ENCODE data around the gene LONP2.

LONP2 gene

DNA sequence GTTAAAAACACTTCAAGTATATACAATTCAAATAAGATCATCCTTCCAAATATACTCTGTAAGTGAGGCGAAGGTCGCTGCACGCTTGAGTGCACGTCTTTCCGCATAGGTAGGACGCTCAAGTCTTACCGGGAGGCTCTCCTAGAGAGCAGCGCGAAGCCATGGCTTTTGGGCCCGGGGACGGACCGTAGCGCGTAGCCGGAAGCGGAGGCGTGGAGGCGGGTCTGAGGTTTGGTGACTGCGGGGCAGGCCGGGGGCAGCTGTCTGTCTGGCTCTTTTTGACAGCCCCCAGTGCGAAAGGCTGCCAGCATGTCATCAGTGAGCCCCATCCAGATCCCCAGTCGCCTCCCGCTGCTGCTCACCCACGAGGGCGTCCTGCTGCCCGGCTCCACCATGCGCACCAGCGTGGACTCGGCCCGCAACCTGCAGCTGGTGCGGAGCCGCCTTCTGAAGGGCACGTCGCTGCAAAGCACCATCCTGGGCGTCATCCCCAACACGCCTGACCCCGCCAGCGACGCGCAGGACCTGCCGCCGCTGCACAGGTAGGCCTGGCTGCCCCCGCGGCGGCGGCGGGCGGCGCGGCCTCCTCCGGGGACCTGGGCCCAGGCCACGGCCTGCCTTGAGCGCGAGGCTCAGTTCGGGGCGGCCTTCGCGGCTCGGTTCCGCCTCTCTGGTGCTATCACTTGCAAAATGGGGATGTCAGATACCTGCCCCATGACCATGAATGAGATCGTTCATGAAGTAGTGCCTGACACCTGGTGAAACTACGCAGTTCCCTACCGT, at the start of gene LONP2:
Gene LONP2 (plus strand): TSS at position 221 of the 783 bp plus-strand sequence. CDS start 89 bp downstream, at position 310.
- peak; percentile 87 for DNase-seq (ENCODE audit: low read depth)

DNA sequence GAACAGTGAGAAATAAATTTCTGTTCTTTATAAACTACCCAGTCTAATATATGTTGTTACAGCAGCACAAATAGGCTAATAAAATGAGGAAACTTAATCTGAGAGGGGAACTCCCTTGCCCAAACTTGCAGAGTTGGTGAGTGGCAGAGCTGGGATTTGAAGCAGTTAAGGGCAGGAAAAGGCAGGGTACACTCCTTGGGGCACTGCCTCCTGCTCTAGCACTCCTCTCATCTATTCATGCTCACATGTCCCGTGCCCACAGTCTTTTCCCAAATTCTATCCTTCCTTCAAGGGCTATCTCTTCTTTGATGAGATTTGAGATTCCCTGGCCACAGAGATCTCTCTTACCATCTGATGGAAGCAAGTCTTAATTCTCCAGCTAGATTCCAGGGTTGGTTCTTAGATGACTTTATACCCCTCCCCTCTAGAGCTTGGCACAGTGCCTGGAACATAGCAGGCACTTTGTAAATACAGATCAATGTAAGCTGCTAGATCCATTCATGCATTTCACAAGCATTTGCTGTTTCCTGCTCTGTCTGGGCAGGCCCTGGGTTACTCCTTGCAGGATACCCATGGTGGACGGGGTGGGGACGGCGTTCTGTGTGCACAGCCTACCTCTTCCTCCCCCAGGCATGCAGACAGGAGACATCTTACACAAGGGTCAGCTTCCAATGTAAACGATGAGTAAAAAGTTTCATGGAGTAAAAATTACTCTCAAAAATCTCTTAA, 49.1 kb upstream of the LONP2 start:
- peak; percentile 6 for DNase-seq (ENCODE audit: low read depth)

GRCh38 chr16:48197294-48197693, 46.8 kb upstream of the LONP2 start:
- no peak for DNase-seq (ENCODE audit: low read depth)

DNA sequence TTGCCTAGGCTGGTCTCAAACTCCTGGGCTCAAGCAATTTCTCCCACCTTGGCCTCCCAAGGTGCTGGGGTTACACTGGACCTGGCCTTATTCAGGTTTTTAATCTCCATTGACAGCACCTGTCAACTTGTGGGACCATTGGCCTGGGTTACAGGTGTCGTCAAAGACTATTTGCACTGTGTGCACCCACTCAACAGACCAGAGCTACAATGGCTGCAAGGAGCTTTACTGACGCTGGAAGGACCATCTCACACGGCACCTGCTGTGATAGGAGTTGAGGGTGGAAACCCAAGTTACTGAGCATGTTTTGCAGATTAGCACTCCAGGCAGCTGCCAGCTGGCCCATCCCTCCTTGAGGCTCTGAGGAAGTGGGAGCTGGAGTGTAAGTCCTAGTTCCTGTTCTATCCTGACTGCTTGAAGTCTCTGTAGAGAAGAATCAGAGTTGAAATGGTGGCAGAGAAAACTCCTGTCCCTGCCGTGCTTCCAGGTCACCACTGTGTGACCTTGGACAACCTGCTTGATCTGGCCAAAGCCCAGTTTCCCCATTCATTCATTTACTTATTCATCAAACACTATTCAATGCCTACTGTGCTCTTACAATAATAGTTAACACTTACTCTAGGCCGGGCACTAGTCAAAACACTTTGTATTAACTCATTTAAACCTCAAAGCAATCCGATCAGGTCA, 42.4 kb upstream of the LONP2 start:
- no peak for DNase-seq (ENCODE audit: low read depth)

GRCh38 chr16:48203974-48204824, 39.9 kb upstream of the LONP2 start:
- DNase-seq (ENCODE audit: low read depth) = no peak

- no peak for DNase-seq (ENCODE audit: low read depth)
Observed at GRCh38 chr16:48204825-48205151, 39.3 kb upstream of the LONP2 start.

- peak; percentile 7 for DNase-seq (ENCODE audit: low read depth)
Observed at GRCh38 chr16:48206594-48207242, 37.4 kb upstream of the LONP2 start.

- DNase-seq (ENCODE audit: low read depth) = no peak
Observed at GRCh38 chr16:48210747-48211146, 33.4 kb upstream of the LONP2 start.

- DNase-seq (ENCODE audit: low read depth) = no peak
Observed at GRCh38 chr16:48212033-48212432, 32.1 kb upstream of the LONP2 start.

DNA sequence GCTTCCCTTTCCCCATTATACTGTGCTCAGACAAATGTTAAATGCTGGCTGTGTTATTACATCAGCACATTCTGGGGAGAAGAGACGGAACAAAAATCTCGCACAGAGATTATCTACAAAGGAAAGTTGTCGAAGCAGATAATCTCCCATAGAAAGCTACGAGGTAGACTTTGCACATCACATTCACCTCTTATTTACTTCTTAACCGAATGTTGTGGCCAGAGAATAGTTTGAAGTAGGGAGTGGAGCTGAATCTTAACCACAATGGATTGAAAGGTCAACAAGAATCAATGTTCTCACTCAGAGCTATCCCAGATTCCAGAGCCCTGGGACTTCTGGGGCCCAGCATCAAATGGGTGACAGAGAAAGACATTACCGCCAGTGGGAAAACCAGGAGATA, 28.4 kb upstream of the LONP2 start:
- no peak for DNase-seq (ENCODE audit: low read depth)

- DNase-seq (ENCODE audit: low read depth) = no peak
Observed at GRCh38 chr16:48217708-48218107, 26.4 kb upstream of the LONP2 start.

GRCh38 chr16:48218473-48218872, 25.6 kb upstream of the LONP2 start:
- DNase-seq (ENCODE audit: low read depth) = no peak

DNA sequence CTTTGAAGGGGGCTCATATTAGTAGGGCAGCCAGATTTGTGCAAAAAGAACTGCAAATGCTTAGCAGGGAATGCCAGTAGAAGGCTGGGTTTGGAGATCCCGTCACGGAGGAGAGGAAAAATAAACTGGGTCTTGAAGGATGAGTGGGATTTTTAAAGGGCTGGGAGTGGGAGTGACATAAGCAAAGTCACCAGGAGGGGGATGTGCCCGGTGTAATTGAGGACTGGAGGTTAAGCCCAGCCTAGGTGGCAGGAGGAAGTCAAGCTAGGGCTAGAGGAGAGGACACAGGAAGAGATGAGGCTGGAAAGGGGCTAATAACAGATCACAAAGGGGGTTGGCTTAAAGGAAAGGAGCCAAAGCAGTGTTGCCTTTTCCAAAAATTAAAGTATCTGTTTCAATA, 23.2 kb upstream of the LONP2 start:
- DNase-seq (ENCODE audit: low read depth) = no peak

- DNase-seq (ENCODE audit: low read depth) = no peak
Observed at GRCh38 chr16:48223490-48223889, 20.6 kb upstream of the LONP2 start.

DNA sequence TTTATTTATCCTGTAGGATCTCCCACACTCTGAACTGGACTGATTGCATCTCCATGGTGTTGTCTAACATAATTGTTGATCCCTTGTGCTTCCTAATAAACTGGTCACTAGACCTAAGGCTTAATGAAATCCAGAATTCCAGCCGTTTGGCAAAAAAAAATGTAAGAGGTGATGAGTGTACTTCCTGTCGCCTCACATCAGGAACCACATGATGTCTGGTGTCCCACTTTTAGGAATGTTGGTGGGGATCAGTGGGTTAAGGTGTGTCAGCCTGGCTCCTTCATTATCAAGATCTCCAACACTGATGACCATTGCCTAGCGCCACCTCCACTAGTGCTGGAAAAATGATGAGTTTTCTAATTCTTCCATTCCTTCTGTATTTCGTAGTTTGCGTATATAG, 18.6 kb upstream of the LONP2 start:
- DNase-seq (ENCODE audit: low read depth) = peak; percentile 25

DNA sequence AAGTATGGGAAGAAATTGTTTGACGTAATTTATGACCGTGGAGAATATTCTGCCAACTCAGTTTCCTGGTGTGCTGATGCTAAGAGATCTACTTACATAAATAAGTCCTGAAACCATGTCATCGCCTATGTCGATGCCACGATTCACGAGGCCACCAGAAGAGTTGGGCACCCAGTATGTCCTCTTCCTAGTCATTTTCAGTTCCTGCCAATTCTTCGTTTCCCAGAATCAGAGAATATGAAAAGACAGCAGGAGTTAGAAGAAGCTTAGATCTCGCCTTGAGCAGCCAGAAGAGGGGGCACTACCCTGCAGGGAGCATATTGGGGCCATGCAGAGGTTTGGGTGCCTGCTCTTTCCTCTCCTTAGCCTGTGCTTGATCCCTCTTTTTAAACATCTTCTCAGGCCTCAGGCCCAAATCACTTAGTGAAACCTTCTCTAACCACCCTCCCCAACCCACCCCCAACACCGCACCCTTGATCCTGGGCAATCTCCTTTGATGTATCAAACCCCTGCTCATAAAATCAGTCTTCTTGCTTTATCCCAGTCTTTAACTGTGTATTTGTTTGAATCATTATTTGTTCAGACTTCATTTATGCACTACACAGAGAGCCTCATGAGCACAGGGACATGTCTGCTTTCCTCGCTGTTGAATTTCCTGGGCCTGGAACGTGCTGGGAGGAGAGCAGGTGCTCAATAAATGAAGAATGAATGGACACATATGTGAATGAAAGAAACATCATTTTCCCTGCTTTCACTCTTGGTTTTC, 12.2 kb upstream of the LONP2 start:
- peak; percentile 38 for DNase-seq (ENCODE audit: low read depth)

- DNase-seq (ENCODE audit: low read depth) = no peak
Observed at GRCh38 chr16:48232493-48233040, 11.5 kb upstream of the LONP2 start.

DNA sequence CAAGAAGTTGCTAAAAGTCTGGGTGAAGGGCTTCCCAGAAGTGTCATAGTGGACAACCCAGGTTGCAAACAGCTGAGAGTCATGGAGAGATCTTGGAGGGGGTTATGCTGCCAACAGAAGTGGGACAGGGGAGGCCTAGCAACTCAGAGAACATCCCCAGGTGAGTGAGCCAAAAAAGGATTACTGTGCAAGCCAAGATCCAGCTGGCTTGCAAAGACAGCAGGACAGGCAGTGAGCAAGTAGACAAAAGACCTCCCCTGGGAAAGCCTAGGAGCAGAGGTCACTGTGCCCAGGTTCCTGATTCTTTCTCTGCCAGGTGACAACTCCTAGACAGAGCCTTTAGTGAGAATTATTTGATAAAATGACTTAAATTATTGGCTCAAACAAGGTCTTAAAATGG, 9.5 kb upstream of the LONP2 start:
- no peak for DNase-seq (ENCODE audit: low read depth)

DNA sequence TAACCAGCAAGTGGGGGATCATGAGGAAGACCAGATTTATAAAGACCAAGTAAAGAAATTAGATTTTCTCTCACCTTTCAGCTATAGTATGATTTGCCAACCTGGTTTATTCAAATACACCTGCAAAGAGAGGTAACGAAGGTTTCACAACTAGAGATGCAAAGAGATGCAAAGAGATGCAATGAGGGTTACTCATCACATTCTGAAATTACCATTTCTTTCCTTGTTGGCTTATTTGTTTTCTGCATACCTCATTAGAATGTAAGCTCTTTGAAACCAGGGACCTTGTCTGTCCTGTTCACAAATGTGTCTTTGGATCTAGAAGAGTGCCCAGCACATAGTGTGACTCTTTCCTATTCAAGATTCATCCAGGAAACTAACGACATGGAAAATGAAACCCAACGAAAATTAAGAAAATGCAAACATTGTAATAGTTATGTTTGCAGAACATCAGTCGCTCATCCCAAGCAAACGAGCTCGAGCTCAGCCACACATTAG, 9.0 kb upstream of the LONP2 start:
- no peak for DNase-seq (ENCODE audit: low read depth)

DNA sequence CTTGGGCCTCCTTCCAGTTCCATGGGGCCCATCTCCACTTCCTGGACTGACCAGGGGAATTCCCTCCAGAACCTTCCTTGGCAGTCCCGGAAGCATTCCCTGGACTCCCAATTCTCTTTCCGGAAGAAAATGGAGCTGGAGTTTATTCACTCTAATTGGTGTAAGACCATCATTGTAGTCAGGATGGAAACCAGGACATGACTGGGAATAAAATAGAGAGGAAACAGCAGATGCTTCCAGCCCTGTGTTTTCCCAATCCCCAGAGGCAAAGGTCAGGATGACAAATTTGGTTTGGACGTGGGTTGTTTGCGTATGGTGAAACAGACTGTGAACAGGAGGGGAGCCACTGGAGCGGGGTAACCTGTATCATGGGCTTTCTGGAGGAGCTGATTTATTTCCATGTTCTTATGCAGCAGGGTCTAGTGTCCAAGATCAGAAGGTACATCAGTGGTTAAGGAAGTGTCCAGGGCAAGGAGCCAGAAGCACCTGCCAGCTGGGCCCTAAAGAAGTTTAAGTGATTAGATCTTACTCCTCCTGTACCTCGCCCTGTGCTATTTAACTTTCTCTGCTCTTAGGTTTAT, 8.5 kb upstream of the LONP2 start:
- DNase-seq (ENCODE audit: low read depth) = no peak
